Endodermal cell (in vitro differentiated cells): ENCODE measurements around the gene IMPA2. TPM values are rescaled to one million over a fixed set of nuclear protein-coding genes. Genes with fewer than 3 reads are reported as not detected.

Source experiments
- DNase-seq: peaks from one replicate; pipeline ENCODE4 v3.0.0-alpha.2; 2017
- H3K27ac ChIP-seq: 2 replicates; pipeline ENCODE4 v1.5.1; 2013; ENCODE audit warnings: mild to moderate bottlenecking, low read depth, low read length, moderate library complexity
- H3K27me3 ChIP-seq: 2 replicates; pipeline ENCODE4 v1.6.1; 2013; ENCODE audit warnings: mild to moderate bottlenecking, low read length, moderate library complexity; ENCODE audit not compliant: insufficient read depth, control insufficient read depth, poor library complexity, severe bottlenecking
- H3K36me3 ChIP-seq: 2 replicates; pipeline ENCODE4 v1.7.0; 2013; ENCODE audit warnings: mild to moderate bottlenecking, low read length, moderate library complexity; ENCODE audit not compliant: control insufficient read depth, insufficient read depth
- H3K4me1 ChIP-seq: one replicate; pipeline ENCODE4 v1.7.0; 2013; ENCODE audit warnings: low read length; ENCODE audit not compliant: control insufficient read depth, insufficient read depth
- H3K4me3 ChIP-seq: 2 replicates; pipeline ENCODE4 v1.5.1; 2013; ENCODE audit warnings: mild to moderate bottlenecking, low read length, moderate library complexity
- H3K9ac ChIP-seq: 2 replicates; pipeline ENCODE4 v1.6.1; 2013; ENCODE audit warnings: mild to moderate bottlenecking, low read length, moderate library complexity; ENCODE audit not compliant: poor library complexity, severe bottlenecking; ENCODE audit errors: extremely low read depth
- H3K9me3 ChIP-seq: 2 replicates; pipeline ENCODE4 v1.6.1; 2013; ENCODE audit warnings: mild to moderate bottlenecking, low read length, moderate library complexity; ENCODE audit not compliant: control insufficient read depth
- H3K27ac Mint-ChIP-seq: 2 replicates; pipeline ENCODE4 v1.8.0; 2020; ENCODE audit warnings: mixed read lengths
- H3K27me3 Mint-ChIP-seq: 2 replicates; pipeline ENCODE4 v1.8.0; 2021; ENCODE audit warnings: mild to moderate bottlenecking, mixed read lengths; ENCODE audit not compliant: insufficient read depth
- H3K36me3 Mint-ChIP-seq: 2 replicates; pipeline ENCODE4 v1.8.0; 2020; ENCODE audit warnings: low read depth, mixed read lengths
- H3K4me1 Mint-ChIP-seq: 2 replicates; pipeline ENCODE4 v1.8.0; 2020; ENCODE audit warnings: mixed read lengths
- H3K4me3 Mint-ChIP-seq: 2 replicates; pipeline ENCODE4 v1.8.0; 2020; ENCODE audit warnings: mild to moderate bottlenecking, moderate library complexity, mixed read lengths
- H3K9me3 Mint-ChIP-seq: 2 replicates; pipeline ENCODE4 v1.8.0; 2020; ENCODE audit warnings: mild to moderate bottlenecking, mixed read lengths
- CTCF ChIP-seq: fragments of 200-600 bp; sonication (generic); conservative IDR thresholded peaks from 2 replicates; pipeline ENCODE4 v1.5.0; 2021; ENCODE audit warnings: antibody characterized with exemption, mild to moderate bottlenecking
- WGBS, 2 experiments: methylation state at CpG; one replicate each; pipeline versions ENCODE4 v1.1.5 to v1.1.7; 2013; ENCODE audit warnings: missing lambda C conversion rate in 2 of 2, mixed read lengths in 1 of 2; ENCODE audit not compliant: insufficient coverage in 1 of 2, insufficient read length in 1 of 2; 5-methylcytosine and 5-hydroxymethylcytosine counted together
- total RNA-seq, 2 donors: library from RNA; stranded (reverse); fragmentation: NEBNext Ultra II Directional in 1 of 2; extraction: Animal tissue kit (Norgen Biotek cat#: 25700) in 1 of 2; gene quantifications; 2 replicates in 1 of 2; 3 replicates in 1 of 2; pipeline ENCODE4 v1.2.1, GENCODE V29; 2021

IMPA2 gene
- total RNA-seq, 2 donors from 2014 or later: 68.0 to 88.9 TPM

GRCh38 chr18:11996907-11997306 lies 15.6 kb downstream of the IMPA2 start:
- peaks cover 22% of the 10 kb centered on the region for H3K36me3 Mint-ChIP-seq
- H3K27ac Mint-ChIP-seq: peak overlapping the region; percentile 27
- H3K27me3 ChIP-seq: no peaks in the 10 kb centered on the region
- H3K36me3 ChIP-seq: peaks cover 19% of the 10 kb centered on the region
- no peak for TF ChIP-seq CTCF
- no peak for DNase-seq
- H3K9ac ChIP-seq: no peak overlapping the region
- no peak overlapping the region for H3K4me3 Mint-ChIP-seq
- peaks cover 22% of the 10 kb centered on the region for H3K4me1 Mint-ChIP-seq
- no peak overlapping the region for H3K27ac ChIP-seq
- no peak overlapping the region for H3K4me3 ChIP-seq
- no peaks in the 10 kb centered on the region for H3K9me3 Mint-ChIP-seq
- peaks cover 6% of the 10 kb centered on the region for H3K4me1 ChIP-seq
- 86 to 87% methylated on average over 3 to 4 of the region's 4 CpGs for WGBS, 2 experiments
- H3K27me3 Mint-ChIP-seq: no peaks in the 10 kb centered on the region
- H3K9me3 ChIP-seq: no peaks in the 10 kb centered on the region

DNA sequence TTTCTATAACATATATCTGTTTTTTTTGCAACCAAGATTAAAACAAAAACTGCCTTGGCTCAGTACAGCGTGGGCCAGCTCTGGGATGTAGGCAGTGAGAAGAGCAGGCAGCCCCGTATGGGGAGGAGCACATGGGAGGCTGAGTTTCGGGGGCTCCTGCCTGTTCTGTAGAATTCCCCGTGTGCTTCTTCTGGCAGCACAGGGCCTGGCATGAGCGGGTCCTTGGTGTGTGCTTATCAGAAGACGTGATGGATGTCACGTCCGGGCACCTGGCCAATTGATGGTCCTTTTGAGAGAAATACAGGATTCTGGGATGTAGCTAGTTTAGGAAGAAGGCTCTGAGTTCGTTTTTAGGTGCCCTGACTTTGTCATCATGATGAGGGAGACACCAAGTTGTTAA lies 16.2 kb downstream of the IMPA2 start:
- H3K4me1 ChIP-seq: peaks cover 6% of the 10 kb centered on the region
- Mint-ChIP-seq H3K4me3 (no peak overlapping the region), H3K36me3 (peaks cover 24% of the 10 kb centered on the region), H3K27ac (peak overlapping the region; percentile 40), H3K27me3 (no peaks in the 10 kb centered on the region), H3K4me1 (peaks cover 22% of the 10 kb centered on the region), H3K9me3 (no peaks in the 10 kb centered on the region)
- WGBS, 2 experiments: 92 to 98% methylated on average over 9 of the region's 9 CpGs
- H3K9ac ChIP-seq: no peak overlapping the region
- no peak for DNase-seq
- H3K27ac ChIP-seq: no peak overlapping the region
- no peaks in the 10 kb centered on the region for H3K27me3 ChIP-seq
- TF ChIP-seq CTCF: no peak
- H3K36me3 ChIP-seq: peaks cover 22% of the 10 kb centered on the region
- no peaks in the 10 kb centered on the region for H3K9me3 ChIP-seq
- H3K4me3 ChIP-seq: no peak overlapping the region

GRCh38 chr18:11998193-11998592 lies 16.9 kb downstream of the IMPA2 start:
- Mint-ChIP-seq H3K27me3 (no peaks in the 10 kb centered on the region), H3K36me3 (peaks cover 26% of the 10 kb centered on the region), H3K4me1 (peaks cover 22% of the 10 kb centered on the region), H3K4me3 (no peak overlapping the region), H3K27ac (no peak overlapping the region), H3K9me3 (no peaks in the 10 kb centered on the region)
- TF ChIP-seq CTCF: no peak
- H3K4me3 ChIP-seq: no peak overlapping the region
- H3K4me1 ChIP-seq: peaks cover 6% of the 10 kb centered on the region
- no peak overlapping the region for H3K9ac ChIP-seq
- H3K36me3 ChIP-seq: peaks cover 22% of the 10 kb centered on the region
- no peaks in the 10 kb centered on the region for H3K27me3 ChIP-seq
- H3K27ac ChIP-seq: no peak overlapping the region
- no peaks in the 10 kb centered on the region for H3K9me3 ChIP-seq
- no peak for DNase-seq
- WGBS, 2 experiments: 88 to 89% methylated on average over 3 to 5 of the region's 5 CpGs
